ENCODE results near the gene PLD1.

DNA sequence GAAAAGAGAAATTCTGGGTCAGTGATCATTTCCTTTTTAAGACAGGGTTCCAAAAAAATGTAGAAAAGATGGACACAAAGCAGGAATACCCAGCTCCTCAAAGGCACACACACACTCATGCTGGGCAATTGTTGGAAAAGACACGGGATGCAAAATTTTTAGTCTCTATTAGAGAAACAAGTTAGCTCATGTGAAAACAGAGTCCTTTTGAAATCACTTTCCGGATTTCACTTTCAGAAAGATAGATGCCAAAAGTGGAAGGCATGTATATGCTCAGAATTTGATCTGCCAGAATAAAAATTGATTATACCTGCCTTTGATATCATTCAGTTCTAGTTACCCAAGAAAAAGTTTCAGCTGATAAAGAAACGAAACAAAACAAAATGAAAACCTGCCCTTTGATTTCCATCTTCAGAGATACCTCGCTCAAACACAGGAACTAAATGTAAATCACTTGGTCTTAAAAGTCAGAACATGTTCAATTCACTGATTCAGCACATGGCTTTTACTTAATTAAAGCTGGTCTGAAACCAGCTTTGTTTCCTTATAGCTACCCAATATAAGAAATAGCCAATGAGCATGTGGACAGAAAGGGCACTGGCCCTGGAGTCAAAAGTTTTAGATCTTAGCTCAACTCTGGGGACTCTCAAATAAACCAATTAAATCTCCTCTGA, 52.8 kb downstream of the PLD1 start:
- TF ChIP-seq POLR2A (IDR thresholded peaks at IDR 0.05) (no peak), POLR2AphosphoS5 (IDR thresholded peaks at IDR 0.05) (no peak)
- TF ChIP-seq, protein P1, sequence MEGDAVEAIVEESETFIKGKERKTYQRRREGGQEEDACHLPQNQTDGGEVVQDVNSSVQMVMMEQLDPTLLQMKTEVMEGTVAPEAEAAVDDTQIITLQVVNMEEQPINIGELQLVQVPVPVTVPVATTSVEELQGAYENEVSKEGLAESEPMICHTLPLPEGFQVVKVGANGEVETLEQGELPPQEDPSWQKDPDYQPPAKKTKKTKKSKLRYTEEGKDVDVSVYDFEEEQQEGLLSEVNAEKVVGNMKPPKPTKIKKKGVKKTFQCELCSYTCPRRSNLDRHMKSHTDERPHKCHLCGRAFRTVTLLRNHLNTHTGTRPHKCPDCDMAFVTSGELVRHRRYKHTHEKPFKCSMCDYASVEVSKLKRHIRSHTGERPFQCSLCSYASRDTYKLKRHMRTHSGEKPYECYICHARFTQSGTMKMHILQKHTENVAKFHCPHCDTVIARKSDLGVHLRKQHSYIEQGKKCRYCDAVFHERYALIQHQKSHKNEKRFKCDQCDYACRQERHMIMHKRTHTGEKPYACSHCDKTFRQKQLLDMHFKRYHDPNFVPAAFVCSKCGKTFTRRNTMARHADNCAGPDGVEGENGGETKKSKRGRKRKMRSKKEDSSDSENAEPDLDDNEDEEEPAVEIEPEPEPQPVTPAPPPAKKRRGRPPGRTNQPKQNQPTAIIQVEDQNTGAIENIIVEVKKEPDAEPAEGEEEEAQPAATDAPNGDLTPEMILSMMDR (IDR thresholded peaks at IDR 0.05) = no peak
